IPS-20b (cell line): Measurements from ENCODE around the gene MOAP1.
"Not testable (repeated sequence)": the region's sequence is repeated elsewhere in the genome, so short reads cannot be mapped to it uniquely, and the experiment has no call there.

Experiments
- H3K27ac ChIP-seq: one replicate; pipeline ENCODE4 v1.5.1; 2013; ENCODE audit warnings: low read length
- H3K27me3 ChIP-seq: 2 replicates; pipeline ENCODE4 v1.6.1; 2013; ENCODE audit warnings: mild to moderate bottlenecking, low read length, inconsistent platforms; ENCODE audit not compliant: insufficient read depth
- H3K36me3 ChIP-seq: 2 replicates; pipeline ENCODE4 v1.6.1; 2013; ENCODE audit warnings: low read depth, mild to moderate bottlenecking, inconsistent platforms, low read length, moderate library complexity; ENCODE audit not compliant: insufficient read depth
- H3K4me1 ChIP-seq: 2 replicates; pipeline ENCODE4 v1.6.1; 2013; ENCODE audit warnings: mild to moderate bottlenecking, control low read depth, inconsistent platforms, low read length, moderate library complexity; ENCODE audit not compliant: insufficient read depth
- H3K4me3 ChIP-seq: 2 replicates; pipeline ENCODE4 v1.5.1; 2013; ENCODE audit warnings: mild to moderate bottlenecking, low read length, inconsistent platforms
- H3K9ac ChIP-seq: 2 replicates; pipeline ENCODE4 v1.6.1; 2013; ENCODE audit warnings: low read depth, mild to moderate bottlenecking, inconsistent platforms, low read length, moderate library complexity
- H3K9me3 ChIP-seq: 2 replicates; pipeline ENCODE4 v1.6.1; 2013; ENCODE audit warnings: mild to moderate bottlenecking, low read depth, low read length, inconsistent platforms; ENCODE audit not compliant: insufficient read depth

MOAP1 gene

GRCh38 chr14:93174731-93175130 is 10.0 kb downstream of the MOAP1 start:
- H3K27ac ChIP-seq, H3K27me3 ChIP-seq: not testable (repeated sequence)

GRCh38 chr14:93173943-93174395 is 10.7 kb downstream of the MOAP1 start:
- no peak overlapping the region for H3K4me3 ChIP-seq
- no peaks in the 10 kb centered on the region for H3K9me3 ChIP-seq
- H3K27ac ChIP-seq = no peak overlapping the region

More at GRCh38 chr14:93174731-93175130, 10.0 kb downstream of the MOAP1 start:
- H3K9ac ChIP-seq, H3K4me1 ChIP-seq, H3K36me3 ChIP-seq, H3K4me3 ChIP-seq, H3K9me3 ChIP-seq: not testable (repeated sequence)

DNA sequence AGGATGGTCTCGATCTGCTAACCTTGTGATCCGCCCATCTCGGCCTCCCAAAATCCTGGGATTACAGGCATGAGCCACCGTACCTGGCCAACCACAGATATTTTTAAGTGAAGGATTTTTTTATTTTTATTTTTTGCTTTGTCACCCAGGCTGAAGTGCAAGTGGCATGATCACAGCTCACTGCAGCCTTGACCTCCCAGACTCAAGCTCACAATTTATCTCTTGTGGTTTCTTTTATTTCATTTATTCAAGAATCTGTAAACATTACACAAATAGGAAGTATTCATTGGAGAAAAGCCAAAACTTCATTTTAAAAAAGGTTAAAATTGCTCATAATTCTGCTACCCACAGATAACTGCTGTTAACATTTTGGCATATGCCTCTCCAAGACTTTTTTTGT is 13.3 kb downstream of the MOAP1 start:
- Histone ChIP-seq H3K9me3 (no peaks in the 10 kb centered on the region), H3K4me3 (no peak overlapping the region), H3K27ac (no peak overlapping the region), H3K4me1 (no peaks in the 10 kb centered on the region), H3K9ac (no peak overlapping the region), H3K36me3 (no peaks in the 10 kb centered on the region), H3K27me3 (no peaks in the 10 kb centered on the region)

More at GRCh38 chr14:93173943-93174395, 10.7 kb downstream of the MOAP1 start:
- H3K36me3 ChIP-seq = no peaks in the 10 kb centered on the region
- H3K9ac ChIP-seq = no peak overlapping the region
- no peaks in the 10 kb centered on the region for H3K4me1 ChIP-seq
- no peaks in the 10 kb centered on the region for H3K27me3 ChIP-seq

DNA sequence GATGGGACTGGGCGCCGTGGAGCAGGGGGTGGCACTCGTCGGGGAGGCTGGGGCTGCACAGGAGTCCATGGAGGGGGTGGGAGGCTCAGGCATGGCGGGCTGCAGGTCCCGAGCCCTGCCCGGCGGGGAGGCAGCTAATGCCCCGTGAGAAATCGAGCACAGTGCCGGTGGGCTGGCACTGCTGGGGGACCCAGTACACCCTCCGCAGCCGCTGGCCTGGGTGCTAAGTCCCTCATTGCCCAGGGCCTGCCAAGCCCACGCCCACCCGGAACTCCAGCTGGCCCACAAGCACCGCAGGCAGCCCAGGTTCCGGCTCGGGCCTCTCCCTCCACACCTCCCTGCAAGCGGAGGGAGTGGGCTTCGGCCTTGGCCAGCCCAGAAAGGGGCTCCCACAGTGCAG is 14.6 kb downstream of the MOAP1 start:
- H3K27me3 ChIP-seq, H3K9ac ChIP-seq, H3K4me1 ChIP-seq, H3K36me3 ChIP-seq, H3K27ac ChIP-seq, H3K4me3 ChIP-seq, H3K9me3 ChIP-seq: not testable (repeated sequence)

- H3K27ac ChIP-seq, H3K9me3 ChIP-seq, H3K27me3 ChIP-seq, H3K9ac ChIP-seq, H3K4me3 ChIP-seq, H3K4me1 ChIP-seq, H3K36me3 ChIP-seq: not testable (repeated sequence)
Observed at GRCh38 chr14:93169619-93170018, 15.1 kb downstream of the MOAP1 start.

DNA sequence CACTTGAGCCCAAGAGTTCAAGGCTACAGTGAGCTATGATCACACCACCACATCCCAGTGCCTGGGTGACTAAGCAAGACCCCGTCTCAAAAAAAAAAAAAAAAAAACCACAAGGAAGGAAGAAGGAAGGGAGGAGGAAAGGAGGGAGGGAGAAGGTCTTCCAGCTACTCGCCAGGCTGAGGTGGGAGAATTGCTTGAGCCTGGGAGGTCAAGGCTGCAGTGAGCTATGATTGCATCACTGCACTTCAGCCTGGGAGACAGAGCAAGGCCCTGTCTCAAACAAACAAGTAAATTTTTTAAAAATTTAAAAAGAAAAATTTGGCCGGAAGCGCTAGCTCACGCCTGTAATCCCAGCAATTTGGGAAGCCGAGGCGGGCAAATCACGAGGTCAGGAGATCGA is 16.1 kb downstream of the MOAP1 start:
- H3K4me1 ChIP-seq, H3K9me3 ChIP-seq, H3K27me3 ChIP-seq, H3K4me3 ChIP-seq, H3K9ac ChIP-seq, H3K36me3 ChIP-seq, H3K27ac ChIP-seq: not testable (repeated sequence)

GRCh38 chr14:93165271-93166265 is 19.1 kb downstream of the MOAP1 start:
- not testable (repeated sequence) for H3K36me3 ChIP-seq, H3K9ac ChIP-seq, H3K27me3 ChIP-seq, H3K27ac ChIP-seq, H3K4me3 ChIP-seq, H3K9me3 ChIP-seq, H3K4me1 ChIP-seq

- Histone ChIP-seq H3K27ac (no peak overlapping the region), H3K4me1 (peaks cover 6% of the 10 kb centered on the region; the same call in 1 of the 2 replicates), H3K9me3 (no peaks in the 10 kb centered on the region), H3K27me3 (no peaks in the 10 kb centered on the region), H3K36me3 (no peaks in the 10 kb centered on the region), H3K4me3 (no peak overlapping the region), H3K9ac (no peak overlapping the region)
Observed at GRCh38 chr14:93163564-93163963, 21.1 kb downstream of the MOAP1 start.

DNA sequence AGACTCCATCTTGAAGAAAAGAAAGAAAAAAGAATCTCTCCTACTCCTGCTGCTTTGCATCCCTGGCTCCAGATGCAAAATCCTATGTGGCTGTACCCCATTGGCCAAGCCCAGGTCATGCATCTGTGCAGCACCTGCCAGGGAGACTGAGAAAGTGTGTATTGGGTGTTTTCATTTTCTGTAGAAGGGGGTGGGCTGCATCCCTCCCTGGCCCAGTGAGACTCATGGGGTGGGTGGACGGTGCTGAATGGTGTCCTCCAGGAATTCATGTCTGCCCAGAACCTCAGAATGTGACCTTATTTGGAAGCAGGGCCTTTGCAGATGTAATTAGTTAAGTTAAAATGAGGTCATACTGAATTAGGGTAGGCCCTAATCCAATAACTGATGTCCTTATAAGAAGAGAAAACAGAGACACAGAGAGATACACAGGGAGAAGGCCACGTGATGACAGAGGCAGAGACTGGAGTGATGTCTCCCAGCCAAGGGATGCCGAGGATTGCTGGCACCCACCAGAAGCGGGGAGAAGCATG is 23.2 kb downstream of the MOAP1 start:
- H3K4me1 ChIP-seq = peaks cover 6% of the 10 kb centered on the region; the same call in 1 of the 2 replicates
- no peak overlapping the region for H3K27ac ChIP-seq
- H3K27me3 ChIP-seq = no peaks in the 10 kb centered on the region
- H3K9me3 ChIP-seq = no peaks in the 10 kb centered on the region
- H3K36me3 ChIP-seq = no peaks in the 10 kb centered on the region
- no peak overlapping the region for H3K4me3 ChIP-seq
- H3K9ac ChIP-seq = no peak overlapping the region

DNA sequence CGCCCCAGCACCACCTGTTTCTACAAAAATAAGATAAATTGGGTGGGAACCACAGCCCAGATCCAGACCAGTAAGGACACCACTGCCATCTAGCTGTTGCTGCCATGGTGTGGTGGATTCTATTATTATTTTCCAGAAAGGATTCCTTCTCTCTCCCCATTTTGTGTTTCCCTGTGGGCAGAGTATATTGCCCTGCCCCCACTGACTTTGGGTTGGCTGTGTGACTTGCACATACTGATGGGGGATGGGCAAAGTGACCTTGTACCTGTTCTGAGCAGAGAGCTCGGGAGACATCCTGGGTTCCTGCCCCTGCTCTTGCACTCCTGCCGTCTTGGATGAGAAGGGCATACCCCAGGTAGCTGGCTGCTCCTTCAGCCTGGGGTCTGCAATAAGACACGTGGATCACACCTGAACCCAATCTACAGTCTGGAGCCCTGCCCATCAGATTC is 24.3 kb downstream of the MOAP1 start:
- H3K4me3 ChIP-seq = no peak overlapping the region
- H3K4me1 ChIP-seq = peaks cover 6% of the 10 kb centered on the region; the same call in 1 of the 2 replicates
- H3K27me3 ChIP-seq = no peaks in the 10 kb centered on the region
- no peaks in the 10 kb centered on the region for H3K36me3 ChIP-seq
- H3K27ac ChIP-seq = no peak overlapping the region
- H3K9ac ChIP-seq = no peak overlapping the region
- H3K9me3 ChIP-seq = no peaks in the 10 kb centered on the region

- not testable (repeated sequence) for H3K4me1 ChIP-seq, H3K9ac ChIP-seq, H3K27ac ChIP-seq, H3K27me3 ChIP-seq, H3K36me3 ChIP-seq, H3K4me3 ChIP-seq, H3K9me3 ChIP-seq
Observed at GRCh38 chr14:93159625-93160352, 24.9 kb downstream of the MOAP1 start.
